Thoracic aorta (tissue), 2 donors: ENCODE measurements around the gene ZER1. TPM values are rescaled to one million over a fixed set of nuclear protein-coding genes. Genes with fewer than 3 reads are reported as not detected.

Experiments
- ATAC-seq: fragments of 150-250 bp; one replicate; pipeline ENCODE4 v1.8.0; 2017; ENCODE audit warnings: low read depth; ENCODE audit not compliant: insufficient number of reproducible peaks, low FRiP score
- DNase-seq: peaks from one replicate; pipeline ENCODE4 v3.0.0-alpha.2; 2020; ENCODE audit warnings: low spot score
- H3K27ac ChIP-seq, 2 donors: fragments of 200-600 bp; sonication (generic); 1 replicate in 1 of 2; 2 replicates in 1 of 2; pipeline ENCODE4 v1.5.1; 2016; ENCODE audit warnings: mild to moderate bottlenecking in 2 of 2, moderate library complexity in 2 of 2
- H3K27me3 ChIP-seq: fragments of 200-600 bp; sonication (generic); replicated peaks from 2 replicates; pipeline ENCODE4 v1.6.0; 2016; ENCODE audit warnings: mild to moderate bottlenecking; ENCODE audit not compliant: insufficient read depth
- H3K36me3 ChIP-seq: fragments of 200-600 bp; sonication (generic); one replicate; pipeline ENCODE4 v1.5.1; 2016
- H3K4me1 ChIP-seq, 2 donors: fragments of 200-600 bp; sonication (generic); 1 replicate in 1 of 2; 2 replicates in 1 of 2; pipeline versions ENCODE4 v1.5.1 to v1.6.0; 2016; ENCODE audit warnings: low read depth in 2 of 2, mild to moderate bottlenecking in 1 of 2; ENCODE audit not compliant: control insufficient read depth in 1 of 2
- H3K4me3 ChIP-seq: fragments of 200-600 bp; sonication (generic); 2 replicates; pipeline ENCODE4 v1.5.1; 2016; ENCODE audit warnings: mild to moderate bottlenecking
- H3K9me3 ChIP-seq: fragments of 200-600 bp; sonication (generic); 2 replicates; pipeline ENCODE4 v1.5.1; 2016
- CTCF ChIP-seq: fragments of 200-600 bp; sonication (generic); IDR thresholded peaks from one replicate; pipeline ENCODE4 v1.5.1; 2019; ENCODE audit warnings: antibody characterized with exemption
- total RNA-seq, 2 donors: library from RNA; depleted of rRNA; stranded (reverse); fragments of >200 nt; gene quantifications; one replicate each; pipeline versions ENCODE4 v1.1.0 to v1.2.3, GENCODE V29; 2016

The ZER1 gene
- total RNA-seq, 2 donors from 2014 or later, result 42.5 to 65.4 TPM

- TF ChIP-seq CTCF, result no peak
- ATAC-seq (no peak), DNase-seq (no peak)
- Histone ChIP-seq H3K27me3 (no peaks in the 10 kb centered on the region), H3K4me3 (no peak overlapping the region), H3K9me3 (no peaks in the 10 kb centered on the region), H3K27ac (no peak overlapping the region), H3K36me3 (peaks cover 13% of the 10 kb centered on the region), H3K4me1 (peaks cover 0 to 8% of the 10 kb centered on the region in 2 donors)
These were observed 42.4 kb downstream of the ZER1 start for GRCh38 chr9:128729302-128729701.

GRCh38 chr9:128728298-128728697 is 43.4 kb downstream of the ZER1 start:
- no peak overlapping the region for H3K27ac ChIP-seq
- ATAC-seq (no peak), DNase-seq (no peak)
- TF ChIP-seq CTCF, result no peak
- no peak overlapping the region for H3K4me3 ChIP-seq
- peaks cover 13% of the 10 kb centered on the region for H3K36me3 ChIP-seq
- peaks cover 0 to 12% of the 10 kb centered on the region in 2 donors for H3K4me1 ChIP-seq
- no peaks in the 10 kb centered on the region for H3K27me3 ChIP-seq
- no peaks in the 10 kb centered on the region for H3K9me3 ChIP-seq

- H3K36me3 ChIP-seq, result peaks cover 13% of the 10 kb centered on the region
- TF ChIP-seq CTCF, result no peak
- H3K27ac ChIP-seq, result no peak overlapping the region
- ATAC-seq (no peak), DNase-seq (no peak)
- H3K9me3 ChIP-seq, result no peaks in the 10 kb centered on the region
- no peak overlapping the region for H3K4me3 ChIP-seq
- H3K27me3 ChIP-seq, result no peaks in the 10 kb centered on the region
- H3K4me1 ChIP-seq, result peaks cover 0 to 18% of the 10 kb centered on the region in 2 donors
These were observed 44.0 kb downstream of the ZER1 start for GRCh38 chr9:128727640-128728248.

GRCh38 chr9:128724744-128725211 is 46.9 kb downstream of the ZER1 start:
- no peak for TF ChIP-seq CTCF
- no peaks in the 10 kb centered on the region for H3K27me3 ChIP-seq
- ATAC-seq (no peak), DNase-seq (no peak)
- H3K4me3 ChIP-seq, result peak overlapping the region; percentile 76
- no peaks in the 10 kb centered on the region for H3K9me3 ChIP-seq
- H3K4me1 ChIP-seq, result peaks cover 0 to 18% of the 10 kb centered on the region in 2 donors
- no peaks in the 10 kb centered on the region for H3K36me3 ChIP-seq
- H3K27ac ChIP-seq, result peak overlapping the region; percentile 70 to 79

- H3K4me3 ChIP-seq, result peak within 1 kb of the TSS; percentile 76
- H3K36me3 ChIP-seq, result no peaks in the 10 kb centered on the region
- peak within 1 kb of the TSS; percentile 70 to 79 for H3K27ac ChIP-seq
- peaks cover 0 to 18% of the 10 kb centered on the region in 2 donors for H3K4me1 ChIP-seq
- H3K27me3 ChIP-seq, result no peaks in the 10 kb centered on the region
- DNase-seq, result peak; percentile 92
- no peak for TF ChIP-seq CTCF
- H3K9me3 ChIP-seq, result no peaks in the 10 kb centered on the region
- ATAC-seq, result peak; percentile 78
These were observed 47.6 kb downstream of the ZER1 start, which contains the start of gene ZDHHC12 for GRCh38 chr9:128723866-128724743. ZDHHC12 (minus strand) TSS chr9:128724127; CDS start chr9:128724093, 34 bp downstream.
